Measurements from ENCODE around the gene CCDC181. TPM values are rescaled to one million over a fixed set of nuclear protein-coding genes. Genes with fewer than 3 reads are reported as not detected.

CCDC181 gene
- polyA plus RNA-seq, 1 experiment, result 0.09 TPM

- no peak overlapping the region for H3K4me3 ChIP-seq (ENCODE audit: low read depth, low read length)
- TF ChIP-seq CTCF (IDR thresholded peaks at IDR 0.05; ENCODE audit: low read depth, low read length), result no peak
- ChIA-PET CTCF (no interaction called here), POLR2A (no interaction called here)
- H3K27me3 ChIP-seq (ENCODE audit: control insufficient read depth, insufficient read depth, low read length), result no peaks in the 10 kb centered on the region
- no peak overlapping the region for H3K27ac ChIP-seq (ENCODE audit: low read depth, low read length)
- DNase-seq (ENCODE audit: low read depth, low spot score), result no peak
- H3K9me3 ChIP-seq (ENCODE audit: control insufficient read depth, insufficient read depth, low read length), result no peaks in the 10 kb centered on the region; the same call in 1 of the 2 replicates
These were observed 31.3 kb downstream of the CCDC181 start for GRCh38 chr1:169395955-169396354.

- DNase-seq (ENCODE audit: low read depth, low spot score), result no peak
- Histone ChIP-seq H3K27ac (ENCODE audit: low read depth, low read length) (no peak overlapping the region), H3K9me3 (ENCODE audit: control insufficient read depth, insufficient read depth, low read length) (no peaks in the 10 kb centered on the region), H3K27me3 (ENCODE audit: control insufficient read depth, insufficient read depth, low read length) (no peaks in the 10 kb centered on the region), H3K4me3 (ENCODE audit: low read depth, low read length) (no peak overlapping the region)
- ChIA-PET CTCF (interaction anchor here (1.0 to 1.2 kb wide), 2 partner anchors 13 to 789 kb away, joined by 3 read pairs; no protein-coding TSS in a partner anchor), POLR2A (no interaction called here)
- no peak for TF ChIP-seq CTCF (IDR thresholded peaks at IDR 0.05; ENCODE audit: low read depth, low read length)
These were observed 34.9 kb downstream of the CCDC181 start for GRCh38 chr1:169392406-169392805.

- CTCF ChIA-PET, result no interaction called here
- TF ChIP-seq CTCF (IDR thresholded peaks at IDR 0.05; ENCODE audit: low read depth, low read length), result no peak
- no peak for DNase-seq (ENCODE audit: low read depth, low spot score)
- Histone ChIP-seq H3K4me3 (ENCODE audit: low read depth, low read length) (no peak overlapping the region), H3K9me3 (ENCODE audit: control insufficient read depth, insufficient read depth, low read length) (no peaks in the 10 kb centered on the region), H3K27ac (ENCODE audit: low read depth, low read length) (no peak overlapping the region), H3K27me3 (ENCODE audit: control insufficient read depth, insufficient read depth, low read length) (no peaks in the 10 kb centered on the region)
- POLR2A ChIA-PET, result no interaction called here
These were observed 37.0 kb downstream of the CCDC181 start for GRCh38 chr1:169390303-169390702.

- H3K27ac ChIP-seq (ENCODE audit: low read depth, low read length), result no peak overlapping the region
- H3K27me3 ChIP-seq (ENCODE audit: control insufficient read depth, insufficient read depth, low read length), result no peaks in the 10 kb centered on the region
- ChIA-PET POLR2A (interaction anchor here (0.6 kb wide), 1 partner anchor 99 kb away, joined by 3 read pairs; no protein-coding TSS in a partner anchor), CTCF (interaction anchor here (1.0 to 1.2 kb wide), 2 partner anchors 784 to 1044 kb away, joined by 3 to 4 read pairs; no protein-coding TSS in a partner anchor)
- H3K9me3 ChIP-seq (ENCODE audit: control insufficient read depth, insufficient read depth, low read length), result no peaks in the 10 kb centered on the region
- H3K4me3 ChIP-seq (ENCODE audit: low read depth, low read length), result no peak overlapping the region
- no peak for TF ChIP-seq CTCF (IDR thresholded peaks at IDR 0.05; ENCODE audit: low read depth, low read length)
- no peak for DNase-seq (ENCODE audit: low read depth, low spot score)
These were observed 39.9 kb downstream of the CCDC181 start for GRCh38 chr1:169387399-169387798.

- no peaks in the 10 kb centered on the region for H3K27me3 ChIP-seq (ENCODE audit: control insufficient read depth, insufficient read depth, low read length)
- no peak for TF ChIP-seq CTCF (IDR thresholded peaks at IDR 0.05; ENCODE audit: low read depth, low read length)
- H3K27ac ChIP-seq (ENCODE audit: low read depth, low read length), result no peak overlapping the region
- CTCF ChIA-PET, result interaction anchor here (0.9 to 1.5 kb wide), 2 partner anchors 14 to 746 kb away, joined by 4 to 6 read pairs; no protein-coding TSS in a partner anchor
- no peak overlapping the region for H3K4me3 ChIP-seq (ENCODE audit: low read depth, low read length)
- H3K9me3 ChIP-seq (ENCODE audit: control insufficient read depth, insufficient read depth, low read length), result no peaks in the 10 kb centered on the region
- POLR2A ChIA-PET, result no interaction called here
- no peak for DNase-seq (ENCODE audit: low read depth, low spot score)
These were observed 43.8 kb downstream of the CCDC181 start for GRCh38 chr1:169383449-169383848.

All from AG04450 (cell line).